ENCODE results near the gene DCDC2B.

DNA sequence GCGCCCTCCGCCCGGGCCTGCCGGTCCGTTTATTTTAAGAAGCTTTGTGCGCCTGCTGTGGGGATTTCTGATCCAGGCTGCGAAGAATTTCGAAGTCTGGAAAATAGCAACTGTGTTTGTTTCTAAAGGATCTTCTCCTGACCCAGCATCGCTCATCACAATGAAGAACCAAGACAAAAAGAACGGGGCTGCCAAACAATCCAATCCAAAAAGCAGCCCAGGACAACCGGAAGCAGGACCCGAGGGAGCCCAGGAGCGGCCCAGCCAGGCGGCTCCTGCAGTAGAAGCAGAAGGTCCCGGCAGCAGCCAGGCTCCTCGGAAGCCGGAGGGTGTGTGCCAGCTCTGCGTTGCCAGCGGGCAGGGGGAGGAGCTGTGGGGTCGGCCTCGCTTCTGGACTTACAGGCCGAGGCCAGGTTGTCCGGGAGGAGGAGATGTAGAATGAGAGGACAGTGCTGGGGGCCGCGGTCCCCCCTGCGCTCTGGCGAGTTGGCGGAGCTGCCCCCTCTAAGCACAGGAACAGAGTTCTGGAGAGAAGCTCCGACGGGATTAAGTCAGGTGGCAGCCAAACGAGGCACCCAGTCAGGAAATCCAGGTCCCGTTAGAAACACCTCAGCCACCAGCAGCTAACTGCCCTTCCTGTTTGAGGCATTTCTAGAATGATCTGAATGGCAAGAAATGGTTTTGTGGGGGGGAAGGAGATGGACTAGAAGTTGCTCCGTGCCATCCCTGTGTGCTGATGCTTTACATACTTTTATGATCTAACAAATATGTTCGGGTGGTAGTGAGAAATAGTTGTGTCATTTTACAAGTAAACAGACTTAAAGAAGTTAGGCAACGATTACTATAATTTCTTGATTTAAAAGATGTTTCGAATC, 28.5 kb upstream of the DCDC2B start:
- TF ChIP-seq, protein P1, sequence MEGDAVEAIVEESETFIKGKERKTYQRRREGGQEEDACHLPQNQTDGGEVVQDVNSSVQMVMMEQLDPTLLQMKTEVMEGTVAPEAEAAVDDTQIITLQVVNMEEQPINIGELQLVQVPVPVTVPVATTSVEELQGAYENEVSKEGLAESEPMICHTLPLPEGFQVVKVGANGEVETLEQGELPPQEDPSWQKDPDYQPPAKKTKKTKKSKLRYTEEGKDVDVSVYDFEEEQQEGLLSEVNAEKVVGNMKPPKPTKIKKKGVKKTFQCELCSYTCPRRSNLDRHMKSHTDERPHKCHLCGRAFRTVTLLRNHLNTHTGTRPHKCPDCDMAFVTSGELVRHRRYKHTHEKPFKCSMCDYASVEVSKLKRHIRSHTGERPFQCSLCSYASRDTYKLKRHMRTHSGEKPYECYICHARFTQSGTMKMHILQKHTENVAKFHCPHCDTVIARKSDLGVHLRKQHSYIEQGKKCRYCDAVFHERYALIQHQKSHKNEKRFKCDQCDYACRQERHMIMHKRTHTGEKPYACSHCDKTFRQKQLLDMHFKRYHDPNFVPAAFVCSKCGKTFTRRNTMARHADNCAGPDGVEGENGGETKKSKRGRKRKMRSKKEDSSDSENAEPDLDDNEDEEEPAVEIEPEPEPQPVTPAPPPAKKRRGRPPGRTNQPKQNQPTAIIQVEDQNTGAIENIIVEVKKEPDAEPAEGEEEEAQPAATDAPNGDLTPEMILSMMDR (IDR thresholded peaks at IDR 0.05 in 4 of 5, conservative IDR thresholded peaks at IDR 0.05 in 1 of 5), result no peak
- no peak for TF ChIP-seq POLR2A (IDR thresholded peaks at IDR 0.05)

Measured in gastrocnemius medialis (tissue), 4 donors.